GM18505 (cell line): ENCODE data around the gene ZBTB7C.

Experiments
- ATAC-seq: cut with Tn5 transposase; IDR thresholded peaks from one replicate; pipeline ENCODE4 v1.9.1; 2021; ENCODE audit not compliant: unreplicated experiment
- POLR2A ChIP-seq: IDR thresholded peaks from 4 replicates; pipeline ENCODE4 v1.6.1; 2011; ENCODE audit warnings: borderline replicate concordance; ENCODE audit not compliant: insufficient read depth, insufficient read length; ENCODE audit errors: extremely low read depth

Gene ZBTB7C

DNA sequence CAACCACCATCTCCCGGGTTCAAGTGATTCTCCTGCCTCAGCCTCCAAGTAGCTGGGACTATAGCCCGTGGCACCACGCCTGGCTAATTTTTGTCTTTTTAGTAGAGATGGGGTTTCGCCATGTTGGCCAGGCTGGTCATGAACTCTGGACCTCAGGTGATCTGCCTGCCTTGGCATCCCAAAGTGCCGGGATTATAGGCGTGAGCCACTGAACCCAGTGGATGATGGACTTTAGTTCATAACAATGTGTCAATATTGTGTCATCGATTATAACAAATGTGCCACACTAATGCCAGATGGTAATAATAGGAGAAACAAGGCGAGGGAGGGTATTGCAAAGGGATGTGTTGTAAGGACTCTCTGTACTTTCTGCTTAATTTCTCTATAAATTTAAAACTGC lies 216.6 kb downstream of the ZBTB7C start:
- TF ChIP-seq POLR2A = no peak
- no peak for ATAC-seq

DNA sequence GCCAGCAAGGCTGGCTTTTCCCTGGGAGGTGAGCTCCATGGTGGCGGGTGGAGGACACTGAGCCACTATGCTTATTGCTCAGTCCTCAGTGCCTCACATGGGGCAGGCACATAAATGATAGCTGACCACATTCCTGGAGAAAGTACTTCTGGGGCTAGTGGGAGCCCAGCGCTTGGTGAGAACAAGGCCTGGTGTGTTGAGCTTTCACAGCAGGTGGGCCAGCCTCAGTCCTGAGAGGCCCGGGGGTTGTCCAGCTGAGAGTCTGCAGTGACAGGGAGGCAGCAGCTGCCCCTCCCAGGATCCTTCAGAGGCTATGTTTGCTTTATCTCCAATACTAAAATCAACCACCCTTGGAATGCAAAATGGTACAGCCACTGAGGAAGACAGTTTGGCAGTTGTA lies 217.7 kb downstream of the ZBTB7C start:
- no peak for ATAC-seq
- no peak for TF ChIP-seq POLR2A

DNA sequence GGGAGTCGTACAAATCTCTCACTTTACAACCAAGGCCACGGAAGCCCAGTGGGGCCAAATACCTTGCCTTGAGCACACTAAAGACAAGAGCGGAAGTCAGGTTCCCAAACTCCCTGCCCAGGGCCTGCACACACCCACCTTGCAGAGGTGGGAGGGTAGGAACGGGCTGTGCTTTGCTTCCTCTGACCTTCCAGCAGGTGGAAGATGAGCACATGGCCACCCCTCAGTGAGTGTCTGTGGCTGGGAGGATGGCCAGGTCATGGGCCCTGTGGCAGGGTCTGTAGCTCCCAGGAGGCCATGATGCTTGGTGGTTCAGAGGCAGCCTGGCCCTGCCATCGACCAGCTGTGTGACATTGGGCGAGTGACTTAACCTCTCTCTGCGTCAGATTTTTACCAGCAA lies 218.2 kb downstream of the ZBTB7C start:
- TF ChIP-seq POLR2A = no peak
- ATAC-seq = no peak

DNA sequence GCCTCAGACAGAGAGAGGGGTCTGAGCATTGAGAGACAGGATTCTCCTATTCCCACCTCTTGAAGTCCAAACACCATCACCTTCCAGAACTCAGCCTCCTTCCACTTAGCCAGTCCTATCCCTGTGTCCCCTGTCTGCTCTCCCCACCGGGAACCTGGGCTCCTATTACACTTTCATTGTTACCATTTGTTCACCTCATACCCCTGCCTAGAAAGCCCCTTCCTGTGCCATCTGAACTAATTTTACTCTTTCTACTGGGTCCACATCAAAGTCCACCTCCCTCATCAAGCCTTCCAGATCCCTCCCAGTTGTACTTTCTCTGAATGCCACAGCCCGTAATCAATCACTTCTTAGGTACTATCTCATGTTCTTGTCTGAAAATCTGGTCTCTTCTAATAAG lies 220.6 kb downstream of the ZBTB7C start:
- TF ChIP-seq POLR2A = no peak
- ATAC-seq = no peak

DNA sequence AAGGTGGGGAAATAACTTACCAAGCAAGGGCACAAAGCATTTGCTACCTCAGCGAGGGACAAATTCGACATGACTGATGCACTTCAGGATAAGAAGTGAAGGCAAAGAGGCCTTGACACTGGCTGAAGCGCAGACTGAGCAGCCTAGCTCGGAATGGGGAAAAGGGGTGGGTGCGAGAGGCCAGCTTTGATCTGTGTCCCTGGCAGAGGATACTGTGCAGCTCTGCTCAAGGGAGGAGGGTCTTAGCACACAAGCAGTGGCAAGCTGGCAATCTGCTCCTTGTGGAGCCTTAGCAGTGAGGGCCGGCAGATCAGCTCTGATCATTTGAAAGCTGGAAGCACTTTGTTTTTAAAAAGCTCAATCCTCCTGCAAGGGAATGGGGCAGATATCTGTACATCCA lies 222.3 kb downstream of the ZBTB7C start:
- no peak for ATAC-seq
- no peak for TF ChIP-seq POLR2A

DNA sequence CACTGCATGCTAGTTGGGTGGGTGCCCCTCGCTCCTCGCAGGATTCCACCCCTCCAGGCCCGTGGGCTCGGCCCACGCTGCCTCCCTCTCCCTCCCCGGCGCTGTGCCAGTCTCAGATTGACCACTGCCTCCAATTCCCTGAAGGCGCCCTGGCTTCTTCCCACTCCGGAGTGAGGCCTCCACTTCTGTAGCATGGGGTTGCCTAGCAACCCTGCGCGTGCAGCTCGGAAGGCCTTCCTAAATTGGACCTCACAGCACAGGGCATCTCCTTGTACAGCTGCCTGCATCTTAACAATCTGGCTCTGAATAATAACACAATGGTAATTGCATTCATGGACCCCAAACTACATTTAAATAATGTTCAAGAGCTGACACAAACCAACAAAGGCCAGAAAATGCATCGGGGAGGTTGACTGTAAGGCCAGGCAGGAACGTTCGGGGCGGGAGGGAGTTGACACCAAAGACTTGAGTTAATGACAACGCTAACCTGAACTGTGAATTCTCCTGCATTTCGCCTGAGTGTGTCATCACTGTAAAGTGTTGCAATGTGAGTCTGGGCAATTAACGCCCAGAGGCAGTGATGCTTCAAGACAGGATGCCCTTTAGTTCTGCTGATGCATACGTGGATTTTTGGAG lies 222.9 kb downstream of the ZBTB7C start:
- ATAC-seq = no peak
- TF ChIP-seq POLR2A = no peak

DNA sequence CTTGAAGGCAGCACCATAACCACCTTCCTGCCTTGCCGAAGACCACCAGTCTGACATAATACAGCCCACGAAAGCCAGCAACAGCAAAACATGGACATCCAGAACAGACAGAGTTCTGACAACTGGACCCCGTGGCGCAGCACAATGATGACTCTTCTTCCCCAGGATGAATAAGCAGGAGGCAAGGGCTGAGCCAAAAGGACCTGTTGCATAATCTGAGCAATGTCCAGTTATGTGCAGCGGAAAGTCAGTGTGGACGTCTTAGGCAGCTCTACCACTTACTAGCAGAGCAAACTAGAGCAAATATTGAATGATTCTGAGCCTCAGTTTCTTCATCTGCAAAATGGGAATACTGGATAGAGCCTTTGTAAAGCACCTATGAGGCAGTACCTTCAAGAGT lies 225.1 kb downstream of the ZBTB7C start:
- ATAC-seq = no peak
- TF ChIP-seq POLR2A = no peak

DNA sequence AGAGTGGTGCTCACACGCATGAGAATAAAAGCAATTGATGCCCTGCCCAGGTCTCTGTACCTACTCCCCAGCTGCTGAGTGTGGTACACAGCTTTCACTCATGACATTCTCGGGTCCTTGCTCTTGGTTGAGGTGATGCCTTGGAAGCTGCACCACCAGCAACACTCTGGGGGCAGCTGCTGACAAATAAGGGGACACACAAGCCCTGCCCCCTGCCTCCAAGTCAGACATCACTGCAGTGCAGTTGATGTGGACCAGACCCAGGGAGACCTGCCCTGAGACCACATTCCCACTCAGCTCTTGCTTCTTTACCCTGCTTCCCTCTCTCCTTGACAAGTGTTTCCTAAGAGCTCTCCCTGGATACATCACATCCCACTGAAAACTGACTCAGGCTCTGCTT lies 225.6 kb downstream of the ZBTB7C start:
- no peak for ATAC-seq
- no peak for TF ChIP-seq POLR2A

DNA sequence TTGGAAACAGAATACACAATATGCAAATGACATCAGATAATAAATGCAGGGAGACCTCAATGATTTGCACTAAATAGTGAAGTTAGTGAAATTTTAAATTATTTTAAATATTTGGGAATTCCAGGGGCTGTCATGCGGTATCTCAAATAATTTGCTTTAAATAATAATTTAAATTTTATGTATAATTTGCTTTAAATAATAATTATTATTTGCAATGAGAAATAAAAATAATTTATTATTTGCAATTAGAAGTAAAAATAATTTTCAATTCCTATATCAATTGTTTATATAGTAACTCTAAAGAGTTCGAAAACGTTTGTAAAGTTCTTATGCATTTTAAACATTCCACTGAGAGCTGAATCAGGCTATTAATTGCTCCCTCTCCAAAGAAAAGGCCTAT lies 226.4 kb downstream of the ZBTB7C start:
- ATAC-seq = no peak
- no peak for TF ChIP-seq POLR2A

DNA sequence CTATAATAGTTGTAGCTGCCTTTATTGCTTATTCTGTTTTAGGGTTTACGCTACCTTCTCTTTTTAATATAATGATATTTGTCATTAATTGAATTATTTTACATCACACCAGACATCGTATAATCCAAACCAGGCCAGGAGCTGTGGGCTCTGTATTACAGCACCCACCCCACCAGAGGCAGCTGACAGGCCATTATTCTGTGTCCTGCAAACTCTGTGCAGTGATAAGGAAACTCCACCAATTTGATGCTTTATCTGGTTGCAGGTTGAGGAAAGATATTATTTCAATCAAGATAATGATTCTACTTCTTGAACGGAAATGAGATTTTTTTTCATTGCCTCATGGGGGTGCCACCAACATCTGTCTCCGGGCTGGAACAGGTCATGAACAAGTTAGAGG lies 227.3 kb downstream of the ZBTB7C start:
- no peak for ATAC-seq
- TF ChIP-seq POLR2A = no peak

DNA sequence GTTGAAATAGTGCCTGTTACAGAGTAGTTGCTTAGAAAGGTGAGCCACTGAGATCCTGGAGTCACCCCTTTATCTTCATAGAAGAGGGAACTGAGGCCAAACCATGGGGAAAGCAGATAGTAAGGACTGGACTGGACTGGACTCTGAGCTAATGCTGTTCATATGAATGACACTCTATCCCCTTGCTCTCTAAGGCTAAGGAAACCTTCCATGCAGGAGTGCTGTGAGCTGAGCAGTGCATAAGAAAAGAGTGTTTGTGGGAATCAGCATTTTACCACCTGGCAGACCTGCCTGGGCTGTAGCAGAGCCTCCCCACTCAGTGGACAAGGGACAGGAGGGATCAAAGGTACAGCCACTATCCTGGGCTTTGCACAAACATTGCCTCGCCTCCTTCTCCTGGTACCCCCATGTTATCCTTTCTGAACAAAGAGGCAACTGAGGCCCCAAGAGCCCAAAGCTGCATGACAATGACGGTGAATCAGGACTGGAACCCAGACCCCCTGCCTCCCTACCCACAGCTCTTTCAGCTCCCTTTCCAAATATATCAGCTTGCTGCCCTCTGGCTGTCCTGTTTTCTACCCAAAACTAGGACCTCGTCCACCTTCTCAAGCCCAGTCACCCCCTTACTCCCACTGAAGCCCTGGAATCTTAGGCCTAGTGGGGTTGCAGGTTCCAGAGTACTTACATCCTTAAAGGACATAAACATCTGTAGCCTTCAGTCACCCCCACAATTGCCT lies 227.9 kb downstream of the ZBTB7C start:
- no peak for TF ChIP-seq POLR2A
- no peak for ATAC-seq

DNA sequence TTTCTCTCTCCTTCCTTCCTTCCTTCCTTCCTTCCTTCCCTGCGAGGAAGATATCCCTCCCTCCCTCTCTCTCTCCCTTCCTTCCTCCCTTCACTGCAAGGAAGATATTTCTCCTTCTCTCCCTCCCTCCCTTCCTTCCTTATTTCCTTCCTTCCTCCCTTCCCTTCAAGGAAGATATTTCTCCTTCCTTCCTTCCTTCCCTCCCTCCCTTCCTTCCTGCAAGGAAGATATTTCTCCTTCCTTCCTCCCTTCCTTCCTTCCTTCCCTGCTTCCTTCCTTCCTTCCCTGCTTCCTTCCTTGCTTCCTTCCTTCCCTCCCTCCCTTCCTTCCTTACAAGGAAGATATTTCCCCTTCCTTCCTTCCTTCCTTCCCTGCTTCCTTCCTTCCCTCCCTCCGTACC lies 229.5 kb downstream of the ZBTB7C start:
- no peak for TF ChIP-seq POLR2A
- ATAC-seq = no peak

DNA sequence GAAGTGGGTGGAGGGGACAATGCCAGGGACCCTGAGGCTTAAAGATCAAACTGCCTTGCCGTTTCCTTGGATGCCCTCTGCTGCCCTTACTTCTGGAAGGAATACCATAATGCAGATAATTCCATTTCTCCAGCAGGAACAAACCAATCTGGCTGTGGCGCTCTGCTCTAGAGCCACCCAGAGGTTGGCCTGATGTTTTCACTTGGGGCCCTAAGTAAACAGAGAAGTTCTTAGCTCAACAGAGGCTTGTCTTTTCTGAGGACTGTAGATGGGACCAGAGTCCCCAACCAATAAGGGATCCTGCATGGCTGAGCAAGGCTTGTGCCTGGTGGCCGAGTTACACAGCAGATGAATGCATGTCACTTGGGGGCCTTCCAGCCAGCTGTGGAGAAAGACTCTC lies 230.2 kb downstream of the ZBTB7C start:
- ATAC-seq = no peak
- no peak for TF ChIP-seq POLR2A

DNA sequence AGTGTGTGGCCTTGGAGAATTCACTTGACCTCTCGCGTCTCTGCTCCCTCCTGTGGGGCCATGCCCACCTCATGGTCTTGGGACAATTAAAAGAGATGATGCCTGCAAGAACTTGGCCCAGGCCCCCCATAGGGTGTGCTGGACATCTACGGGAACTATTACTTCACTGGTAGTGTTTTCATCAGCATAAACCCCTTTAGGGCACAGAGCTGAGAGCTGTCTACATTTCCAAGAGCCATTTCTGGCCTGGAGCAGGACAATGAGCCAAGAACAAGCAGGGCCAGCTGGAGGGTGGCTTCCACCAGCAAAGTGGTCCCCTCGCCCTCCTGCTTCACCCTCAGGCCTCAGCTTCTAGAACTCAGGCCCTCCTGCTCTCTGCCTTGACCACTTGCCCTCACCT lies 232.3 kb downstream of the ZBTB7C start:
- no peak for ATAC-seq
- no peak for TF ChIP-seq POLR2A

DNA sequence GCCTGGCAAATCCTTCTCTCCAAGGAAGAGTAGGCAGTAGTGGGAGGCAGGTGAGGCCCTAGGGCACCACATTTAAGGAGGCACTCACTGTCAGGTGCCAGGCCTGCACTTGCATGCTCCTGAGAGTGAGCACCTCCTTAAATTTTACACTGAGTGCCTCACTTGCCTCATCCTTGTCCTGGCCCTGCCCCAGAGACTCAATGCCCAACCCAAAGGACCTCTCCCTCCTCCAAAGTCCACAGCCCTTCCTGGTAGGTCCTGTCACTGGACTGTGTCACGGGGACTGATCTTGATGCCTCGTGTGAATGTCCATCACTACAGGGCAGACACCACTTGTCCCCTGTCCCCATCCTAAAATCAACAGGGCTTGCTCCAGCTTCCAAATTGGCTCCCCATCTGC lies 235.6 kb downstream of the ZBTB7C start:
- TF ChIP-seq POLR2A = no peak
- no peak for ATAC-seq

DNA sequence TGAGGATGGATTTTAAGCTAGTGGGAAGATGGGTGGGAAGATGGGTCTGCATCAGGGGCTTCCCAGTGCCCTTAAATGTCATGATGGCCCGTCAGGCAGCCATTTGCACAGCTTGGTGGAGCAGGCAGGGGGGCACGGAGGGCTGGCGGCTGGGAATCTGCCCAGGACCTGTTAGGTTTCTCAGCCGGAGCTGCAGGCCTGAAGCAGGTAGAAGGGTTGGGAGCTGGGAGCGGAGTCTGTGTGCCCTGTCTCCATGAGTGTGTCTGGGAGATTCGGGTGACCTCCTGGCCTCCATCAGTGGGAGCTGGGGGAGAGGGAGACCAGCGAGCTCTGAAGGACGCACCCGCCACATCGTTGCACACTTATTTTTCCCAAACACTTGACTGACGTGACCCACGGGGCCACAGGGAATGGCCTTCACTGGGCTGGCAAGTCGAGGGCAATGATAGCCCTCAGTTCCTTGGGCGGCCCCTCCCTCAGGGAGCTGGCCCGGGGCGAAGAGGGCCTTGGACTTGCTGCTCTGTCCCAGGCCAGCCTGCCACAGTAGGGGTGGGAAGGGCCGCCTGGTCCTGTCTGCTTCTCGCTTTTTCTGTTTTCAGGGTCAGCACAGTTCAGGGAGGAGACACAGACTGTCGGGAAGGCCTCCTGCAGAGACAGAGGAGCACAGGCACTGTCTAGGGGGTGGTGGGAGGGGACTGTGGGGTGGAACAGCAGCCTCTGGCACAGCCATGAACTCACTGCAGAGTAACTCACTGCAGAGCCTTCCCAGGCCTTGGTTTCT lies 236.8 kb downstream of the ZBTB7C start:
- no peak for ATAC-seq
- TF ChIP-seq POLR2A = no peak
